ENCODE measurements around the gene MTMR1.

MTMR1 gene

DNA sequence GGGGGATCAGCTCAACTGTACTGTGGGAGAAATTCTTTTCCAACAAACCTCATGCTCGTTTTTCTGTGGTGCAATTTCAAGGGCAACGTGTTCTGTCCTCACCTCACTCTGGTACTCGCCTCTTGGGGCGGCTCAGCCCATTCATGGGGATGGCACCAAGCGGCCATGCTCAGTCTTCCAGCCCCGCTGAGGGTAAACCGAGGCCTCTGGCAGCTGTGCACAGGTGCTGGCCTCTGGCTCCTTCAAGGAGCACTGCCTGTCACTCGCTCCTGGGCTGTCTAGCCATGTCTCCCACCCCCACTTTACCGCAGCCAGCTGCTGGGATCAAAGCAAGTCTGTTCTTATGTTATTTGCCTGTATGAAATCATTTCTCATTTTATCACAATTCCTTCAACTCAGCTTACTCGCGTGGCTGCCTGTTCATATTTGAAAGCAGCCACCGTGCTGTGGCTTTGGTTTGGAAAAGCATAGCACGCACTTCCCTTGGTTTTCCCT is 70.2 kb downstream of the MTMR1 start:
- no peak for DNase-seq

DNA sequence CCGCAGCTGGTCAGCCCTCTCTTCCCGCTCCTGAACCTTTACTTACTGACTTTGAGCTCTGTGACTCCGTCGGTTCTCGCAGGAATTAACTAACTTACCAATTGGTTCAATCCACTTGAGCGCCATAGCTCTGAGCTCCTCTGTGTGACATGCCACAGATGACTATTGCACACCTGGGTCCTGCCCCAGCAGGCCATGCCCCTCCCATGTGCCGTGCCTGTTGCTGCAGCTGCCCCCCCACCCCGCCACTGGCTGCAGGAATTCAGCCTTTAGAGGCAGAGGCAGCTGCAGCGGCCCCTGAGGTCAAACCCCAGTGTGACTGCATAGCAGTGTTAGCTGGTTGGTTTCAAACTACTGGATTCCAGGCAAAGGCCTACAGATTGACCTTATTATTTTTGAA is 70.6 kb downstream of the MTMR1 start:
- no peak for DNase-seq

DNA sequence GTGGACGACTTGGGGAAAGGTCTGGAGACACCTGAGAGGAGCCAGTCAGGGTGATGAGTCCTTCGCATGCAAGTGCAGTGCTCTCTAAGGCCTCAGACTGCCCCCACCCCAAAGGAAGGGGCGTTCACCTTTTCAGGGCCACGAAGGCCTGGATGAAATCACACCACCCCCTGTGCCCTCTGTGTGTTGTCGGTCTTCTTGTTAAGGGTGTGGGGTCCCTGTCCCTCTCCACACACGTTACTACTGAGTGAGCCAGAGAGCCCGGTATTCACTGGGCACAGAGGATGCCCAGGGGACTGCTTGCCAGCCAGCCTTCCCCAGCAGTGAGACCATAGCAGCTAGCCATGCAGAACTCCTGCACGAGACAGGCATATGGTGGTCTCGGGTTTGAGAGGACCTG is 72.0 kb downstream of the MTMR1 start:
- no peak for DNase-seq

DNA sequence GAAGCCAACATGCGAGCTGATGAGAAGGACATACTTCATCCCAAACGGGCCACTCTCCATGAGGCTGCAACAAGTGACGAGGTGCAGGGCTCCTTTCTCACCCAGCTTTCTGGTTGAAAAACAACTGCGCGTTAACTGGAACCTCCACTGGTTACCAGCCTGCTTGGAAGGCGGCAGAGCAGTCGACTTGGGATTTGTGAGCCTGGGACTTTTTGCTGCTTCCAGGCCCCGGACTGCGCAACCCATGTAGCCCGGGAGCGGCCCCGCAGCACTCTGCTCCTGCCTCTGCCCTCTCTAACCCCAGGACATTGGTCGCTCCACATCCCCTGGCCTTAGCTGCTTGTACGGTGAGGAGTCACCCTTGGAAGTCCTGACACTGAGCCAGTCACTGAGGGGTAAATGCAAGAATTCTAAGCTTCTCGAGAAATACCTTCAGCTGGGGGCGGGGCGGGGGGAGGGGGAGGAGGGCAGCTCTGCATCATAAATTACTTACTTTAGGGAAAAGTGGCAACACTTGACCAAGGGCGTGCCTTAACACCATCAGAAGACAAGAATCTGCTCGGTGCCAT is 72.7 kb downstream of the MTMR1 start:
- DNase-seq = no peak

DNA sequence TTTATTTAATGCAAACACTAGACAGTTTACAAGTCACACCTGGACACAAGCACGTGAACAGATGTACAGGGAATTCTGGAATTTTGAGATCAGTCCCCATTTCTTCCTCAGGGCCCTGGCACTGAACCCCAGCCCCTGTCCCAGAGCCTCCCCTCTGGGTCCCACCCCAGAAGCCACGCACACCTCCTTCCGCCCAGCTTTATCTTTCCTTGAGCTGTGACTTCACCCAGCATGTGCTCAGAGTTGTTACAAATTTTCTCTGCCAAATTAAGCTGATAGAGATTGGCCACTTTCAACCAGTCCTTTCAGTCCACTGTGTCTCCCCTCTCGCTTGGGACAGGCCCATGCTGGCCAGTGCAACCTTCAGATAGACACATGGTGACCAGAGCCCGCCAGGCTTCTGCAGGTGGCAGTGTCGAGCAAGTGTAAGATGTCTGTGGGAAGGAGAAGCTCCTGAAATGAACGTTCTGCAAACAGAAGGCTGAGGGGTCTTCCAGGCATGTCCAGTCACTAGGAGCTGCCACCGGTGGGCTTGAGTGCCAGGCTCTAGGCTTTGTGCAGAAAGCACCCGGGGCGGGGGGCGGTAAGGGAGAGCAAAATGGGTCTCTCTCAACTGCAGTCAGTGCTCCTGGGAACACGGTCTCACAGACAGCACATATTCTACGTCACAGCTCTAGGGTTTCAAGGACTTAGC is 73.3 kb downstream of the MTMR1 start:
- DNase-seq = no peak

DNA sequence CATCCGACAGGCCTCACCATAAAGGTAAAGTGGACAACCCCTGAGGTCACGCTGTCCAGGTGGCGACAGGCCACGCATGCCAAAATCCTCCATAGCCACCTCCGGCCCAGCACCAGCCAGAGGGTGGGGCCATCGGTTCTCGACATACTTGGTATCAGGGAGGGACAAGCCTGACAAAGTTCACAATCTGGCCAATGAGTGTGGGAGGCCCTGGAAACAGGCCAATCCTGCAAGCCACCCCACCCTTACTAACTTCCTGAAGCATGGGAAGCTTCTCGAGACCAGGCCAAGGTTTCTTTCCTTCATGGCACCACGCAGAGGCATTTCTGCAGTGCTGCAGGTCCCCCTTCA is 73.8 kb downstream of the MTMR1 start:
- DNase-seq = no peak

DNA sequence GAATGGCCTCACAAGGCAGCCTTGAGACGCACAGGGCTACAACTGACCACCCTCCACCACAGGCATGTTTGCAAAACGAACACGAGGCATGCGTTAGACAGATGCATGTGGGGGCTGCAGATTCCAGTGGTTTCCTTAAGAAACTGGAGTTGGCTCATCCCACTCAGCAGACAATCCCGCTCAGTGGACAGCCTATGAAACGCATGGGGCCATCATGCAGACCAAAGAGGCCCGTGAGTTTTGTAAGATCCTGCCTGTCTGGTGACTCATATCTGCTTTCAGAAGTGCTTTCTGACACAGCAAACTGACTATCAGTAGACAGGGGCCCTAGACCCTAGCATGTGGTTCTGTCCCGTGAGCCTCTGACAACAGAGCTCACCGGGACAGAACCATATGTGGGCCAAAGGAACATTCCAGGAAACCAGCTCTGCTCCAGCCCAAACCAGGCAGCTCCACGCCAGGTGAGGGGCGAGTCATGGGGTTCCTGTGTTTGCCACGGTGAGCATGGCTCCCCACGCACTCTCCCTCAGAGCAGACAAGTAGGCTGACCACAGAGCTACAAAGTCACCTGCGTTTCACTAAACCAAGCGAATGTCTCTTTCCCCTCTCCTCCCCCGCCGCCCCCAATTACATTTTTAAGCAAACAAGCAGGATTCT is 74.4 kb downstream of the MTMR1 start:
- DNase-seq = no peak

DNA sequence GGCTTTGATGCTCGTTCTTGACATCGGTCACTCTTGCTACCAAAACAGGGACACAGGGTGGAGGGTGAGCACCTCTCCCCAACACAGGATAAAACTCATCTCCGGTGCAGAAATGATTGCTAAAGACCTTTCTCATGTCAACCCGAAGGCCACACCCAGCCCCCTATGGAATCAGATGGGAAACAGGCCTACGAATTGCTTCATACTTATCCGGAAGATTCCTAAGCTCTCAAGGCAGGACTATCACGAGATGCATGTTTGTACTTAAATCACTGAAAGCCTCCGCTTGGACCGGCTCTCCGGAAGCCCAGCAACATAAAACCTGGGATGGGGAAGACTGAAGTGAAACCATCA is 74.9 kb downstream of the MTMR1 start:
- no peak for DNase-seq

DNA sequence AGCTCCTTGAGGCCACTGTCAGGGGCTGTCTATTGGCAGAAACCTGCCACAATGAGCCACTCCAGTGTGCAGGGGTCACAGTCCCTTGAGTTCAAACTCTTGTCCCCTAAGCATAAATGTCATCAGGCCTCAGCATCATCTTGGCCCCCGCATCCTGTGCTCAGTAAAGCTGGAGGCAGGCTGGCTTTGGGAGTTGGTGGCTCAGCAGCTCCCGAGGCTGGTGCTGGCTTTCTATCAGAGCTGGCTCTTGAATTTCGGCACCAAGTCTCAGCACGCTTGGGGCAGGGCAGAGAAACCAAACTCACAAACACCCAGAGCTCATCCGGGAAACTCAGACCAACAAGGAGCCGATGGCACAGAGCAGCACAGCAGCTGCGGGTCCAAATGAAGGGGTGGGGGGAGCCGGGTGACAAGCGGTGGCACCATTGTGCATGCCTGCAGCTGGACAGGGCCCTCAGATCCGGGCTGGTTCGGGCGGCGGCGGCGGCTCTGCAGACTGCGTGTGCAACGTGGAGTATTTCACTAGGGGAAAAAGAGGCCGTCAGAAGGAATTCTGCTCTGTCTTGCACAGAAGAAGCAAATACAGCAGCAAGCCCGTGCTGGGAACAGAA is 75.5 kb downstream of the MTMR1 start:
- no peak for DNase-seq

DNA sequence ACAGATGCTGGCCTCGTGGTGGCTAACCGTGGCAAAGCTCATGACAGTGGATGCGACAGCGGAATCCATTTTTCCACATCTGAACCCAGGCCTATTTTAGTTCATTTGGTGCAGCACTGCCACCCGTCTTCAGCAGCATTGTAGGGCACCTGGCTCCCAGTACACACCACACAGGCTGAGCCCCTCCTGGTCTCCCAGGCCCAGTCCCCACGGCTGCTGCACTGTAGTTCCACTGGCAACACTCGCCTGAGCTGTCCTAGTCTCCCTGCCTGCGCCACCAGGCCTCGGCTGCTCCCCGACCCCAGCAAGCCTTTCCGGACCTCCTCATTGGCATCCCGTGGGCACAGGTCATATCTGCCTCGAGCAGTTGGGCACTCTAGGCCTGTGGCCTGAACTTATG is 76.2 kb downstream of the MTMR1 start:
- DNase-seq = no peak

DNA sequence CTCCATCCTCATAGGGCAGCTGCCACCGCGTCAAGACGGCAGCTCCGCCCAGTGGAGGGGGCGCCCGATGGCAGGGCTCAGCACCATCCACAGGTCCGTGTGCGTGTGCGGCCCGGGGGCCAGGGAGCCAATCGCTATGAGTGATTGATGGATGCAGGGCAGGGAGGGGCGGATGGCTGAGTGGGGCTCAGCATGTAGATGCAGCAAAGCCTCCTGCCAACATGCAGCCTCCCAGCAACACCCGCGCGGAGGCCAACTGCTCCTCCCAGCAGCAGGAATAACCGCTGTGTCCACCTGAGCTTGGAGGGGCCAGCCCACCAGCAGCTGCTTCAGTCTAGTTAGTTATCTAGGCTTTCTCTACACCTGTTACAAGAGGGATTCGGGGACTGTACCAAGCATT is 77.4 kb downstream of the MTMR1 start:
- DNase-seq = no peak

DNA sequence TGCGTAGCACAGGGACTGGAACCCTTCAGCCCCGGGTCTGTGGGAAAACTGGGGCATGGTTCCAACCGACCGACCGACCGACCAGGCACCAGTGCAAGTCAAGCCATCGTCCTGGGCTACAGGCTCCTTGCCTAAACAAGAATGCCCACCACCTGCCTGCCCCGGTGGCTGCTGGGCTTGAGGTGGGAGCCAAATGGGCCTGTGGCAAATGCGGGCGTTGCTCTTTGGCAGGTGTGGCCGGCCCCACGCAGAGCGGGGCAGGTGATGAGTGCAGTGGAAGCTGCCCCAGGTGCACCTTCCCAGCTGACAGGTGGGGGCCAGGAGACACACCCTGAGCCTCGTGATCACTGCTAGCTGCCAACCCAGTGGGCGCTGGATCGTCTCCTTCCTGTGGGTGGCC is 77.9 kb downstream of the MTMR1 start:
- no peak for DNase-seq

DNA sequence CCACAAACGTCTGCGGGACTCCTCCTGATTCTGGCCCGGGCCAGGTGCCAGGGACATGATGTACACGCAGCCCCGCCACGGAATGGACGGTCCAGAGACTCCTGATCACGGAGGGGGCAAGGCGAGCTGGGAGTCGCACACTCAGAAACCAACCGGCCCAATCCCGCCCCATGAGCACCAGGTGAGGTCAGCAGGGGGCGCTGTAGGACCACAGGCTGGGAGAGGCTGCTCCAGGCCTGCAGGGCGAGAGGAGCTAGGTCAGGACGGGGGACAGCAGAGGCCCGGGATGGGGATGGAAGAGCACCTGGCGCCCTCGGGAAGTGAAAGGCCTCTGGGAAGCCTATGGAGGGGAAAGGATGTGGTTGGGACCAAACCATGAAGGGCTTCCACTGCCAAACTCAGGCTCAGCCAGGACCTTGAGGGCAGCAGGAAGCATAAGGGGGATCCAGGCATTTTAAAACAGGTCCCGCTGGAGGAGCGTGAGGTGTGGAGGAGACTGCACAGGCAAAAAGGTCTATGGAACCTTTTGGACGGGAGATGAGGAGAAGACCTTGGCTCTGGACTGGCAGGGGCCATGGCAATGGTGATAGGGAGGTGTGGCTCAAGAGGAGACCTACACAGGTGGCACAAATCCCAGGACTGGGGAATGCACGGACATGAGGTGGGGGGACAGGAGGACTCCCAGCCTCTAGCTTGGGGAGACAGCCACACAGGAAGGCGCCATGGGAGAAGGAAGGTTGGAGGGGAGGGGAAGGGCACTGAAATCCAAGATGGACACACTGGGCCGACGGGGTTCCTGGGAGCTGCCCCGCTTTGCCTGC is 79.2 kb downstream of the MTMR1 start:
- peak; percentile 63 for DNase-seq

DNA sequence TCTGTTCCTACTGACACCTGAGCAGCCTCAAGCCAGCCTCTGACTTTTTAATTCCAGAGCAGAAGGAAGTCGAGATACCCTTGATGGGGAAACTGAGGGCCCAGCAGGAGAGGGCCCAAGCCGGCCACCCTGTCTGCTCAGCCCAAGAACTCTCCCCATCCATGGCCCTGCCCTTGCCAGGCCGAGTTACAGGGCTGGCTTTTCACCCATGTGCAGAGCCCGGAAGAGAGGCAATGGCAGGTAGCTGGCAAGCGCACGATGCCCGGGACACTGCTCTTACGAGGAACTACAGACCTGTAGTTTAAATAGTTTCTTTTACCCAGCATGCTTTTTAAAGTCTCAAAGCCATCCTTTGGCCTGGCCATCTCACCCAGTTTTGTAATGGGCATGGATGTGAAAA is 79.9 kb downstream of the MTMR1 start:
- DNase-seq = no peak

DNA sequence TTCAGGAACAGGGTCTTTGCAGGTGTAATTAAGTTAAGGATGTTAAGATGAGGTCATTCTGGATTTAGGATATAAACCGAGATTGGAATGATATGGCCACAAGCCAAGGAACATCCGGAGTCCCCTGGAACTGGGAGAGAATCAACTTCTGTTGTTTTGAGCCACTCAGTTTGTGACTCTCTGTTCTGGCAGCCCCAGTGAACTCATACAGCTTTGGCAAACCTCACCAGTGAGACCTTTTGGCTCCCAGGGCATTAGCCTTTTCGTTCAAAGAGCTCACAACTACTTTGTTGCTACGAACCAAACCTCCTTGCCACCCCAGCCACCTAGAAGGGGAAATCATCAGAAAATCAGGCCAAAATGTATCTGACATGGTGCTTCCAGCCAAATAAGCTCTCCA is 80.4 kb downstream of the MTMR1 start:
- DNase-seq = no peak

DNA sequence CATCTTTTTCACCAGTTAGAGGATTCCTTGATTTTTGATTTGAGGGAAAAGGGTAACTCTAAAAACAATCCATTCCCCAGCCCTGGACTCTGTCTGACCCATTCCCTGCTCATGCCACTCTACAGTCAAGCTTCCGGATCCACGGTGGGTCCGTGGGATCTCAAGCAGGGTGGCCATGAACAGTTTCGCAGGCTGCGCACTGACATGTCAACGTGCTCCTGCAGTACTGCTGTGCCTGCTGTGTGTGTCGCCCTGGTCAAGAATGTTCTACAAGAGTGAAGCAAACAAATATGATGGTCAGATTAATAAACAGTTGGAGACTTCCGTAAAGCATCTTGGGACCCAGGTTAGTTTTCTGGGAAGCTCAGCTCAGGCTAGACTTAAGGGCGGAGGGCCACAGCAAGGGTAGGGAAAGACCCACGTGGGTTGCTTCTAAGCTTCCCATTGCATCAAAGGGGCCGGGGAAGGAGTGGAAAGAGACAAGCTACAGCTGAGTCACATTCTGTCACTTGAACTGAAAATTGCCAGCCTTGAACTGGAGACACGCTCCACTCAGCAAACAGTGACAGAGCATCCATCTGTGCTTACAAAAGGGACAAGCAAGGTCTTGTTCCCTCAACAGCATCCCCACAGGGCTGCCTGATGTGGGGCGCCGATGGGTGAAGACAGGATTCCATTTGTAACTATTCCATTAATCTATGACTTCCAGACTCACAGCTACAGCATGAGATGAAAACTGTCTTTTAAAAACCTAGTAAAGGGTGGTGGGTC is 81.8 kb downstream of the MTMR1 start:
- no peak for DNase-seq

DNA sequence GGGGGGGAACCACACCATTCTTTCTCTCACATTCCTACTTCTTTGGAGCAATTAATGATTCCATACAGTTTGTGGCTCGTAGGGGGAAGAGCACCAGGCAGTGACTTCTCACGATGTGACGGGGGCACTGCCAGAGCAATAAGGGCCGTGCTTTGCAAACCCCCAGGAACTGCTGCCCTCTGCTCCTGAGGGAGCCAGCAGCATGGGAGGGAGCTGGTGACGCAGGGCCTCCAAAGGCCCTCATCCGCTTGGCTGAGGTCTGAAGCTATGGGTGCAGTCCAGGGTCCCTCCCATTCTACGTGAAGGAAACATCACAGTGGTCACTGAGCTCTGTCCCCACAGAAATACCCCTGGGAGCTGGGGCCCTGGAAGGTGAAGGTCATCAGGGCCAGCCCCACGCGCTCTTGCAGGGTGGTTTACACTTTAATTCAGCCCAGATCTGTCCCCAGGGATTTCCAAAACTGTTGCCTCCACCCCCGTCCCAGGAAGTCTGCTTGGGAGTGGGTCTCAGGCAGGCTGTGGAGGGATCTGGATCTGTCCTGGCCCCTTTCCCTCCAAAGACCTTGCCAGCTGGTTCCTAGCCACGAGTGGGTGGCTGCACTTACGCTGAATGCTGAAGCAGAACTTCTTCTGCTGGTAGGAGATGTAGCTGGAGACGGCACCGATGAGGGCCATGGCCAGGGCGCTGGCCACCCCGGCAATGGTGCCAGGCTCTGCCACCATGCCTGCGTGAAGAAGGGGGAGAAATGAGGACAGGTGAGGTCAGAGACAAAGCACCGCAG is 82.6 kb downstream of the MTMR1 start:
- DNase-seq = no peak

DNA sequence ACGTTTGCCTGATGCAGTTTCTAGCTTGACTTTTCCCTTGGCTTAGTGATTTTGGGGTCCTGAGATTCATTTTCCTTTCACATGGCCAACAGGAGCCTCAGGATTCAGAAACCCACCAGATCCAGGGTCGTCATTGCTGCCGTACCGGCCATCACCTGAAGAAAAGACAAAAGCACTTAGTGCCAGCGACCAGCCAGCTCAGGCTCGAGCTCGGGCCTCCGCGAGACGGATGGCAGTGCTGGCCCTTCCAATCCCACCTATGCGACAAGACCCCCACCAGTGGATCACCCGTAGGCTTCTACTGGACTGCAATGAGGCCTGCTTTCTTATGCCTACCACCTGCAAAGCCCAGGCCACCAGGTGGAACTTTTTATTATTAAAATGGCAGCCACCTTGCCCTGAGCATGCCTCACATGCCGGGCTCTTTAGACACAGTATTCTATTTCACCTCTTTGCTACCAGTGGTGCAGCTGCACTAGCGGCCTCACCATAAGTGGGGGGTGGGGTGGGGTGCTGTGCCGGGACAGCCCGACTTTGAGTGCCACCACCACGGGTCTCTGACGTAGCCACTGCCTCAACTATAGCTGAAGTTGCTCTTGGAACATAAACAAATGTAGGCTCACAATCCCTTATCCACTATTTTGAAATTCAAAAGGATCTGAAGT is 84.3 kb downstream of the MTMR1 start:
- no peak for DNase-seq

DNA sequence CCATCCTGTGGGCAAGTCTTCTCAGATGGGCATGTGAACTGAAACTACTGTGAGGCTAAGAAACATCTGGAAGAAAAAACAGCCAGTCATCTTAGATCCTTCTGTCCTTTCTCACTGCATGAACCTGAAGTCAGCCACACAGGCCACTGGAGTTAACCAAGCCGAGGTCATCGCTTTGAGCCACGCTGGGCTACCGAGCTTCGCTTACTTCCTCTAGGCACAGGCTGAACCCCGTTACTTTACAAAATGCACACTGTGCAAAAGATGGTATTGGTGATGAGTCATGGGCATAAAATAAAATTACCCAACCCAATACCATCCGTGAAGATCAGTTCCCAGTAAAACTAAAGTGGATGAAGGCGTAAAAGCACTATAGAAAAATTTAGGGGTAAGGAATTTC is 86.2 kb downstream of the MTMR1 start:
- DNase-seq = no peak

DNA sequence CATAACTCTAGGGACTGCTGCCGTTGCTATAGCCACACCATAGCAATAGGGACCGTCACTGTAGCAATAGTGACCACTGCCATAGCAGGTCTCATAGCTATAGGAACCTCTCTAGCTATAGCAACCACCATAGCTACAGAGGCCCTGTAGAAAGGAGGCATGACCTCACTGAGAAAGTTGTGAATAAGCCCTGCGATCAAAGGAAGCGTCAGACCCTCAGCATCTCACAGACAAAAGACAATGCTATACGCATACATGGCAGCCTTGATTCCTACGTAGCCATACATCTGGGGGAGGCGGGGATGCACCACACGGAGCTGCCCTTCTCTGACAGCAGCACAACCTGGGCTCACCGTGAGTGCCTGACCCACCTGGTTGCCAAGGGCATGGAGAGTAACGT is 88.5 kb downstream of the MTMR1 start:
- no peak for DNase-seq

DNA sequence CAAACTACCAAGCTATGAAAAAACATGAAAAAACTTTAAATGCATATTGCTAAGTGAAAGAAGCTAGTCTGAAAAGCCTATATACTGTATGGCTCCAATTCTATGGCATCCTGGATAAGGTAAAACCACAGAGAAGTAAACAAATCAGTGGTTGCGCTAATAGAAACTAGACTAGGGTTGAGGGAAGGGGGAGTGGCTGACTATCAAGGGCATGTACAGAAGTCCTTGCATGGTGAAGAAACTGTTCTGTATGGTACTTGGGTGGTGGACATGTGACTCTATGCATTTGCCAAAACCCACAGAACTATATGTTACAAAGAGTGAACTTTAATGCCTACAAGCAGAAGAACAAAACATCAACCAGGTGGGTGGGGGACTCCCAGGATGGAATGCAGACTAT is 96.8 kb downstream of the MTMR1 start:
- DNase-seq = no peak

Data from CD4-positive, alpha-beta T cell treated with Interleukin-12 subunit alpha and Interleukin-12 subunit beta, for 1 hour (primary cell).